HepG2 (cell line): ENCODE results near the gene ATG4B. TPM values are rescaled to one million over a fixed set of nuclear protein-coding genes. Genes with fewer than 3 reads are reported as not detected.

Experiments
- E2F5 ChIP-seq: sonication (generic); formaldehyde crosslinking; conservative IDR thresholded peaks from 2 replicates; pipeline ENCODE4 v1.4.0; 2020; ENCODE audit warnings: missing genetic modification reagents
- HOXD1 ChIP-seq: sonication (generic); formaldehyde crosslinking; IDR thresholded peaks from 2 replicates; pipeline ENCODE4 v1.5.0; 2020; ENCODE audit warnings: missing genetic modification reagents
- KMT2B ChIP-seq: IDR thresholded peaks from 2 replicates; pipeline ENCODE4 v1.6.1; 2016; ENCODE audit warnings: missing genetic modification reagents, missing compliant biosample characterization
- MEF2D ChIP-seq: sonication (generic); formaldehyde crosslinking; IDR thresholded peaks from 2 replicates; pipeline ENCODE4 v1.5.1; 2020; ENCODE audit warnings: mild to moderate bottlenecking, missing genetic modification reagents
- RFXAP ChIP-seq: sonication (generic); formaldehyde crosslinking; IDR thresholded peaks from 2 replicates; pipeline ENCODE4 v1.4.0; 2020; ENCODE audit warnings: missing genetic modification reagents, borderline replicate concordance
- STAG1 ChIP-seq: sonication (generic); formaldehyde crosslinking; IDR thresholded peaks from 2 replicates; pipeline ENCODE4 v1.4.0; 2020; ENCODE audit warnings: missing genetic modification reagents
- TBP ChIP-seq: sonication (generic); formaldehyde crosslinking; IDR thresholded peaks from 2 replicates; pipeline ENCODE4 v1.5.0; 2020; ENCODE audit warnings: missing genetic modification reagents
- TEAD3 ChIP-seq: optimal IDR thresholded peaks from 2 replicates; pipeline ENCODE3; 2016; ENCODE audit warnings: borderline replicate concordance
- ZBTB2 ChIP-seq: sonication (generic); formaldehyde crosslinking; IDR thresholded peaks from 2 replicates; pipeline ENCODE4 v1.8.0; 2022; ENCODE audit warnings: low read depth, missing genetic modification reagents
- ZBTB49 ChIP-seq: sonication (generic); formaldehyde crosslinking; IDR thresholded peaks from 2 replicates; pipeline ENCODE4 v1.4.0; 2020; ENCODE audit warnings: missing genetic modification reagents, borderline replicate concordance
- ZFP41 ChIP-seq: sonication (generic); formaldehyde crosslinking; IDR thresholded peaks from 2 replicates; pipeline ENCODE4 v1.4.0; 2020; ENCODE audit warnings: mild to moderate bottlenecking, missing genetic modification reagents, borderline replicate concordance
- ZNF12 ChIP-seq: sonication (generic); formaldehyde crosslinking; IDR thresholded peaks from 2 replicates; pipeline ENCODE4 v1.5.0; 2020; ENCODE audit warnings: missing genetic modification reagents
- ZNF180 ChIP-seq: sonication (generic); formaldehyde crosslinking; IDR thresholded peaks from 2 replicates; pipeline ENCODE4 v1.4.0; 2020; ENCODE audit warnings: low read depth, missing genetic modification reagents, borderline replicate concordance
- ZNF3 ChIP-seq: IDR thresholded peaks from 2 replicates; pipeline ENCODE4 v1.7.0; 2017; ENCODE audit warnings: inconsistent platforms
- ZNF317 ChIP-seq: sonication (generic); formaldehyde crosslinking; IDR thresholded peaks from 2 replicates; pipeline ENCODE4 v1.5.0; 2020; ENCODE audit warnings: mild to moderate bottlenecking, missing genetic modification reagents
- ZNF512 ChIP-seq: sonication (generic); formaldehyde crosslinking; IDR thresholded peaks from 2 replicates; pipeline ENCODE4 v1.4.0; 2020; ENCODE audit warnings: mild to moderate bottlenecking, missing genetic modification reagents
- ZNF564 ChIP-seq: sonication (generic); formaldehyde crosslinking; IDR thresholded peaks from 2 replicates; pipeline ENCODE4 v1.8.1; 2023; ENCODE audit warnings: mild to moderate bottlenecking, missing genetic modification reagents
- ZNF749 ChIP-seq: sonication (generic); formaldehyde crosslinking; IDR thresholded peaks from 2 replicates; pipeline ENCODE4 v1.8.0; 2022; ENCODE audit warnings: mild to moderate bottlenecking, missing genetic modification reagents, moderate library complexity, borderline replicate concordance
- ZNF816 ChIP-seq: sonication (generic); formaldehyde crosslinking; IDR thresholded peaks from 2 replicates; pipeline ENCODE4 v1.8.0; 2022; ENCODE audit warnings: missing genetic modification reagents, mild to moderate bottlenecking, borderline replicate concordance
- polyA plus RNA-seq, 8 experiments: library from polyadenylated mRNA; depleted of rRNA in 3 of 8; stranded (reverse) in 7 of 8; unstranded in 1 of 8; fragments of >200 nt; fragmentation: Illumina TruSeq in 4 of 8; extraction: Trizol in 4 of 8; gene quantifications; 2 replicates each; pipeline versions ENCODE4 v1.2.1 to v1.2.3, GENCODE V29; 2011 to 2016; ENCODE audit warnings: low read depth in 4 of 8, missing spikeins in 1 of 8, mixed read lengths in 1 of 8; ENCODE audit not compliant: insufficient read depth in 1 of 8
- total RNA-seq, 5 experiments: library from RNA; depleted of rRNA; stranded (reverse); fragments of >200 nt; fragmentation: Illumina TruSeq; extraction: Trizol; gene quantifications; 2 replicates each; pipeline ENCODE4 v1.2.3, GENCODE V29; 2016; ENCODE audit warnings: low read depth in 1 of 5

The ATG4B gene
- total and polyA plus RNA-seq, 2 of the 13 experiments (the other 11 are each of a cell fraction or from before 2014, with no cell fraction given) = 95.5 to 239 TPM

GRCh38 chr2:241637018-241637794, at the start of gene ATG4B, which contains the start of gene THAP4 (continued):
- TF ChIP-seq ZNF564 (CRISPR knock-in tag) (0 out of 2 replicates have a peak, but pooled peaks have one; percentile 60), TBP (CRISPR knock-in tag) (peak; percentile 68; the same call in 1 of the 2 replicates), ZNF512 (CRISPR knock-in tag) (no peak), ZNF749 (no peak), STAG1 (CRISPR knock-in tag) (no peak), ZFP41 (CRISPR knock-in tag) (0 out of 2 replicates have a peak, but pooled peaks have one; percentile 25), KMT2B (CRISPR knock-in tag) (peak; percentile 96), ZBTB2 (peak; percentile 94), MEF2D (CRISPR knock-in tag) (no peak; the same call in 1 of the 2 replicates), TEAD3 (CRISPR knock-in tag) (peak; percentile 81), ZNF317 (CRISPR knock-in tag) (no peak), HOXD1 (CRISPR knock-in tag) (peak; percentile 95), ZNF3 (CRISPR knock-in tag) (no peak), E2F5 (CRISPR knock-in tag) (0 out of 2 replicates have a peak, but pooled peaks have one; percentile 43), RFXAP (CRISPR knock-in tag) (peak; percentile 90), ZBTB49 (peak; percentile 83; the same call in 1 of the 2 replicates), ZNF12 (CRISPR knock-in tag) (peak; percentile 34; the same call in 1 of the 2 replicates), ZNF816 (CRISPR knock-in tag) (peak; percentile 73; the same call in 1 of the 2 replicates), ZNF180 (no peak)
